ENCODE results near the gene LCA5L. TPM values are rescaled to one million over a fixed set of nuclear protein-coding genes. Genes with fewer than 3 reads are reported as not detected.

The LCA5L gene
- total and polyA plus RNA-seq, 2 donors (not counting 1 experiment from before 2014, with no cell fraction given), result 0.62 TPM; not detected in 1

DNA sequence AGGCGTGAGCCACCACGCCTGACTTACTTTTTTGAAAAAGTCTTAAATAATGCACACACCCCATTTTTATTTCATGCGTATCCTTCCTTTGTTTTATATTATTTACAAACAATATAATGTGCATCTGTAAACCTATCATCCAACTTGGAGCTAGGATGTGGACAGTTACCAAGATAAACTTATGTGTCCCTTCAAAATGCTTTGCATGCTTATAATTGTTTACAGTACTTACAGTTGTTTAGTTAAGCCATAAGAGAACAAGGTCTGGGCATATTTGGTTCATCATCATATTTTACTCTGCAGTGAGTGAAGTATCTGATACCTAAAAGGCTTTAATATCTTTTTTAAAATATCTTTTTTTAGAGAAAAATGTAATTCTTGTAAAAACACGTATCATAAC is 80.6 kb downstream of the LCA5L start:
- no peaks in the 10 kb centered on the region for H3K9me3 Mint-ChIP-seq (ENCODE audit: insufficient read depth)

More for the DNA sequence above, 80.6 kb downstream of the LCA5L start:
- no peak overlapping the region for H3K27ac ChIP-seq (ENCODE audit: low read length in 2 of 2)
- H3K4me3 ChIP-seq (ENCODE audit: control extremely low read depth in 1 of 5, extremely low read depth in 1 of 5, insufficient read depth in 1 of 5, low read depth in 2 of 5, low read length in 4 of 5), result no peak overlapping the region
- 100% methylated on average over 2 of the region's 4 CpGs for WGBS (ENCODE audit: insufficient coverage)
- no peaks in the 10 kb centered on the region for H3K36me3 ChIP-seq (replicated peaks in 1 of 2; ENCODE audit: control extremely low read depth in 1 of 2, control insufficient read depth in 1 of 2, extremely low read depth in 1 of 2, insufficient read depth in 2 of 2, low read length in 1 of 2)
- no peak overlapping the region for H3K9ac ChIP-seq (ENCODE audit: low read length)
- ChIA-PET POLR2A (no interaction called here), CTCF (no interaction called here)
- H3K4me1 Mint-ChIP-seq, result no peaks in the 10 kb centered on the region
- H3K4me3 Mint-ChIP-seq, result no peak overlapping the region
- no peaks in the 10 kb centered on the region for H3K4me1 ChIP-seq (ENCODE audit: control insufficient read depth in 2 of 2, insufficient read depth in 2 of 2, low read length in 2 of 2)
- peaks cover 23% of the 10 kb centered on the region for H3K27me3 Mint-ChIP-seq
- H3K9me3 ChIP-seq (ENCODE audit: control extremely low read depth in 1 of 3, control insufficient read depth in 2 of 3, insufficient read depth in 1 of 3, low read length in 2 of 3), result no peaks in the 10 kb centered on the region
- intact Hi-C loops (cut with micrococcal nuclease), result no loop called here
- no peaks in the 10 kb centered on the region for H3K79me2 ChIP-seq (ENCODE audit: control insufficient read depth, insufficient read depth, low read length)
- peaks cover 0 to 5% (median 0%) of the 10 kb centered on the region in 4 experiments for H3K27me3 ChIP-seq (replicated peaks in 1 of 4; ENCODE audit: control extremely low read depth in 1 of 4, control insufficient read depth in 3 of 4, insufficient read depth in 4 of 4, low read length in 3 of 4)
- ATAC-seq (ENCODE audit: low read depth) (no peak), DNase-seq (no peak)
- no peak for TF ChIP-seq EZH2 (IDR thresholded peaks at IDR 0.05; ENCODE audit: borderline replicate concordance, insufficient read depth, low read depth, low read length, poor library complexity, severe bottlenecking)
- TF ChIP-seq, protein P1, sequence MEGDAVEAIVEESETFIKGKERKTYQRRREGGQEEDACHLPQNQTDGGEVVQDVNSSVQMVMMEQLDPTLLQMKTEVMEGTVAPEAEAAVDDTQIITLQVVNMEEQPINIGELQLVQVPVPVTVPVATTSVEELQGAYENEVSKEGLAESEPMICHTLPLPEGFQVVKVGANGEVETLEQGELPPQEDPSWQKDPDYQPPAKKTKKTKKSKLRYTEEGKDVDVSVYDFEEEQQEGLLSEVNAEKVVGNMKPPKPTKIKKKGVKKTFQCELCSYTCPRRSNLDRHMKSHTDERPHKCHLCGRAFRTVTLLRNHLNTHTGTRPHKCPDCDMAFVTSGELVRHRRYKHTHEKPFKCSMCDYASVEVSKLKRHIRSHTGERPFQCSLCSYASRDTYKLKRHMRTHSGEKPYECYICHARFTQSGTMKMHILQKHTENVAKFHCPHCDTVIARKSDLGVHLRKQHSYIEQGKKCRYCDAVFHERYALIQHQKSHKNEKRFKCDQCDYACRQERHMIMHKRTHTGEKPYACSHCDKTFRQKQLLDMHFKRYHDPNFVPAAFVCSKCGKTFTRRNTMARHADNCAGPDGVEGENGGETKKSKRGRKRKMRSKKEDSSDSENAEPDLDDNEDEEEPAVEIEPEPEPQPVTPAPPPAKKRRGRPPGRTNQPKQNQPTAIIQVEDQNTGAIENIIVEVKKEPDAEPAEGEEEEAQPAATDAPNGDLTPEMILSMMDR (IDR thresholded peaks at IDR 0.05), result no peak
- no peak overlapping the region for H3K27ac Mint-ChIP-seq
- no peak overlapping the region for H3K4me2 ChIP-seq (replicated peaks; ENCODE audit: low read depth, low read length, poor library complexity, severe bottlenecking)
- no peak overlapping the region for H2AFZ ChIP-seq (ENCODE audit: insufficient read depth, low read depth, low read length, poor library complexity, severe bottlenecking)
- H4K20me1 ChIP-seq (ENCODE audit: control insufficient read depth, insufficient read depth, low read length, poor library complexity, severe bottlenecking), result no peaks in the 10 kb centered on the region

Data from B cell (primary cell).